T-helper 1 cell (primary cell): Measurements from ENCODE around the gene TWF2.
A peak's percentile ranks its signal among the peaks of the same experiment; 100 is the strongest.

Experiments used
- DNase-seq, 5 donors: peaks; one replicate each; pipeline ENCODE4 v3.0.0-alpha.2; 2012 to 2020

The TWF2 gene

GRCh38 chr3:52237006-52237656 is 1.8 kb downstream of the TWF2 start:
- DNase-seq, result no peak

- DNase-seq, result no peak
Measured at GRCh38 chr3:52236424-52236886, 2.5 kb downstream of the TWF2 start.

GRCh38 chr3:52234516-52235447 is 4.2 kb downstream of the TWF2 start:
- no peak for DNase-seq

- DNase-seq, result no peak
Measured at GRCh38 chr3:52233968-52234367, 5.0 kb downstream of the TWF2 start.

GRCh38 chr3:52233108-52233591 is 5.8 kb downstream of the TWF2 start:
- no peak for DNase-seq

GRCh38 chr3:52232279-52233107 is 6.5 kb downstream of the TWF2 start:
- no peak for DNase-seq

GRCh38 chr3:52231502-52232278 is 7.3 kb downstream of the TWF2 start:
- DNase-seq, result peak; percentile 76 to 88 (median 85)

- no peak for DNase-seq
Measured at GRCh38 chr3:52230889-52231499, 8.0 kb downstream of the TWF2 start.

GRCh38 chr3:52230461-52230860 is 8.5 kb downstream of the TWF2 start:
- no peak for DNase-seq

GRCh38 chr3:52229656-52230055 is 9.3 kb downstream of the TWF2 start:
- no peak for DNase-seq

GRCh38 chr3:52228751-52229291 is 10.1 kb downstream of the TWF2 start:
- no peak for DNase-seq

- DNase-seq, result no peak
Measured at GRCh38 chr3:52228266-52228665, 10.7 kb downstream of the TWF2 start.

- DNase-seq, result no peak
Measured at GRCh38 chr3:52227766-52228165, 11.2 kb downstream of the TWF2 start.

- no peak for DNase-seq
Measured at GRCh38 chr3:52227117-52227516, 11.8 kb downstream of the TWF2 start.

GRCh38 chr3:52226229-52226817 is 12.6 kb downstream of the TWF2 start:
- DNase-seq, result no peak

- no peak for DNase-seq
Measured at GRCh38 chr3:52225452-52226228, 13.3 kb downstream of the TWF2 start, which contains the start of gene TLR9. TLR9 (minus strand) TSS chr3:52225645; CDS start chr3:52225529, 116 bp downstream.

GRCh38 chr3:52223449-52224408 is 15.2 kb downstream of the TWF2 start:
- no peak for DNase-seq

GRCh38 chr3:52222319-52223221 is 16.4 kb downstream of the TWF2 start:
- no peak for DNase-seq
